ENCODE data around the gene BAZ1A. TPM values are rescaled to one million over a fixed set of nuclear protein-coding genes. Genes with fewer than 3 reads are reported as not detected.

The BAZ1A gene
- total and polyA plus RNA-seq, 9 of the 15 experiments (the other 6 are each of a cell fraction or from before 2014, with no cell fraction given): 22.0 to 71.2 (median 39.1) TPM

GRCh38 chr14:34766606-34767005 is 108.6 kb downstream of the BAZ1A start:
- peaks cover 82% of the 10 kb centered on the region for H3K36me3 ChIP-seq (ENCODE audit: control insufficient read depth, insufficient read depth, low read length)

More at GRCh38 chr14:34766606-34767005, 108.6 kb downstream of the BAZ1A start:
- TF ChIP-seq ATF7 (IDR thresholded peaks at IDR 0.05) (no peak), ZNF707 (CRISPR knock-in tag; conservative IDR thresholded peaks at IDR 0.05) (no peak), MAFG (tag; conservative IDR thresholded peaks at IDR 0.05) (no peak), ESRRB (CRISPR knock-in tag; IDR thresholded peaks at IDR 0.05; ENCODE audit: borderline replicate concordance) (no peak), ZNF586 (CRISPR knock-in tag; conservative IDR thresholded peaks at IDR 0.05) (no peak), HNRNPL (IDR thresholded peaks at IDR 0.05; ENCODE audit: low read depth, low read length) (no peak), ZNF398 (CRISPR knock-in tag; IDR thresholded peaks at IDR 0.05) (no peak), PRMT5 (CRISPR knock-in tag; IDR thresholded peaks at IDR 0.05) (no peak), MYBL2 (IDR thresholded peaks at IDR 0.05; ENCODE audit: low read depth) (no peak), MYBL2 (CRISPR knock-in tag; IDR thresholded peaks at IDR 0.05; ENCODE audit: borderline replicate concordance) (no peak), DDX20 (tag; IDR thresholded peaks at IDR 0.05; ENCODE audit: low read depth) (no peak), PTBP1 (IDR thresholded peaks at IDR 0.05; ENCODE audit: low read depth, low read length) (no peak), ZBTB40 (IDR thresholded peaks at IDR 0.05) (no peak), ZBTB40 (CRISPR knock-in tag; IDR thresholded peaks at IDR 0.05) (no peak)
- Histone ChIP-seq H3K9ac (ENCODE audit: insufficient read depth in 1 of 2, low read depth in 2 of 2, low read length in 2 of 2) (no peak overlapping the region), H4K20me1 (replicated peaks; ENCODE audit: control insufficient read depth, insufficient read depth, low read length) (no peaks in the 10 kb centered on the region), H3K4me1 (replicated peaks in 1 of 2; ENCODE audit: control insufficient read depth in 2 of 2, insufficient read depth in 2 of 2, low read length in 2 of 2) (no peaks in the 10 kb centered on the region), H3K4me3 (no peak overlapping the region), H3K9me3 (replicated peaks; ENCODE audit: control insufficient read depth, insufficient read depth, low read depth, low read length) (no peaks in the 10 kb centered on the region), H3K27ac (ENCODE audit: extremely low read depth, low read depth, low read length) (no peak overlapping the region), H3K4me2 (ENCODE audit: insufficient read depth, low read length) (no peak overlapping the region), H3K9me1 (ENCODE audit: control insufficient read depth, insufficient read depth, low read length) (no peaks in the 10 kb centered on the region), H3K27me3 (ENCODE audit: control insufficient read depth in 2 of 2, insufficient read depth in 2 of 2, low read length in 2 of 2) (no peaks in the 10 kb centered on the region), H2AFZ (ENCODE audit: low read depth, low read length) (no peak overlapping the region), H3K79me2 (ENCODE audit: control insufficient read depth, insufficient read depth, low read length) (no peaks in the 10 kb centered on the region; the same call in 2 of the 3 replicates)
- 77% methylated on average over 2 of the region's 2 CpGs for WGBS (ENCODE audit: insufficient coverage, low coverage, missing lambda C conversion rate)
- ATAC-seq (no peak), FAIRE-seq (no peak), DNase-seq (ENCODE audit: extremely low read depth in 1 of 4, low spot score in 3 of 4) (no peak)
- no TSS peak for BruUV-seq (replicated peaks)
- in situ Hi-C loops (cut with MboI): no loop called here
- POLR2A ChIA-PET: interaction anchor here (0.8 kb wide), 1 partner anchor 53 kb away, joined by 3 read pairs; no protein-coding TSS in a partner anchor
- intact Hi-C loops (cut with micrococcal nuclease): no loop called here
- CTCF ChIA-PET (ENCODE audit: low intra/inter-chr PET ratio): no interaction called here
